ENCODE measurements around the gene CDR2.
A peak's percentile ranks its signal among the peaks of the same experiment; 100 is the strongest.
"Not testable (repeated sequence)": the region's sequence is repeated elsewhere in the genome, so short reads cannot be mapped to it uniquely, and the experiment has no call there.

The CDR2 gene

DNA sequence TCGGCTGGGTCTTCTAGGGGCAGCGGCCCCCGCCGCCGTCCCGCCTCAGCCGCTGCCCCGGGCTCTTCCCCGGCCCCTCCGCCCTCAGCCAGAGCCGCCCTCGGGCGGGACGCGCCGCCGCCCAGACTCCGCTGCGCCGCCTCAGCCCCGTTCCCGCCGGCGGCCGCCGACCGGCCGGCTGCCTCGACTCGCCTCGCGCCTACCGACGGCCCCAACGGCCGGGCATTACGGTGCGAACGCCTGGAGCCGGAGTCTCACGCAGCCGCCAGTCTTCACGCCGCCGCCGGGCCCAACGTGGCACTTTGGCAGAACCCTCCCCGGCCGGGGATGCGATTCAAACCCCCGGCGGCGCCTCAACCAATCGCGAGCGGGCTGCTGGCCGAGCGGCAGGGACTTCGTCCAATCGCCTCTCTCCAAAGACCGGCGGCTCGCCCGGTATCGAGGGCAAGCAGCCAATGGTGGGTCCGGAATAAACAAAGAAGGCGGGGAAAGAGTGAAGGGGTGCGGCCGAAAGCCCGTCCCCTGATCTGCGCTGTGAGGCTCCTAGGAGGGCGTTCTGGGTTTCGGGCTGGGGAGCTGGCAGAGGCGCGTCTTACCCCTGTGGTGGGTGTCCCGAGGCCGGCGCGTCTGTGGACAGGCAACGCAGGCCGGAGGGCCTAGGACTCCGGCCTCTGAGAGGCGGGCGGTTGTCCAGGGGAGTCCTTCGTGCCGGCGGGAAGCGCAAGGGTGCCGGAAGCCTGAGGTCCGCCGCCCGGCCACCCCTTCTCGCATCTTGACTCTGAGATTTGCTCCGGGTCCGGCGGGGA is at the start of gene CDR2:
TSS of gene CDR2 (minus strand) at position 309 of the 806 bp plus-strand sequence. CDS start 310 bp downstream, outside the sequence.
- DNase-seq = peak; percentile 93 to 98 (median 96)

DNA sequence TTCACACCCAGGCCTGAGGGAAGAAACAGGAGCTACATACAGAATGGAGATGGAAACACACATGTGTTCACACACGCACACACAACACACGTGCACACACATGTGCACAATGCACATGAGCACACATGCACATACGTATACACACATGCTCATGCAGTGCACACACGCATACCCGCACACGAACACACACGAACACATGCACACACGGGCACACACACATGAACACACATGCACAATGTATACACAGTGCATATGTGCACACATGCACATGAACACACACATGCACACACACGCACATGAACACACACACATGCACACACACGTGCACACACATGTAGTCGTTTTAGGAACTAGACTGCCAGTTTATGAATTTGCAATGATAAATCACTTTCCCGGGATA is 49.3 kb upstream of the CDR2 start:
- DNase-seq = no peak

DNA sequence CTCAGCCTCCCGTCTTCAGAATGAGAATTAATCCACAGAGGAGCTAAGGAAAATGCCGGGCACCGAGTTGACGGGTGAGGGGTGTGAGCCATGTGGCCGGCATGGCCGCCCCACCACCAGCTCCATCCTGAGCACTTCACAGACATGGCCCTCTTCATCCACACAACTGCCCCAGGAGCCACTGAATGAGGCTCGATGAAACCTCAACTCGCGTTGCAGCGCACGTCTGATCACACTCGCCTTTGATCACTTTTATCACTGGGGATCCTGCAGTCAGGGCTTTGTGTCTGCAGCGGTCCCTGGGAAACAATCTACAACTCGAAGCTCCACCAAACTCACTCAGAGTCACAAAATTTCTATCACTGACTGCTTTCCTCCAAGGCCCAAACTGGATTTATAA is 46.7 kb upstream of the CDR2 start:
- no peak for DNase-seq

DNA sequence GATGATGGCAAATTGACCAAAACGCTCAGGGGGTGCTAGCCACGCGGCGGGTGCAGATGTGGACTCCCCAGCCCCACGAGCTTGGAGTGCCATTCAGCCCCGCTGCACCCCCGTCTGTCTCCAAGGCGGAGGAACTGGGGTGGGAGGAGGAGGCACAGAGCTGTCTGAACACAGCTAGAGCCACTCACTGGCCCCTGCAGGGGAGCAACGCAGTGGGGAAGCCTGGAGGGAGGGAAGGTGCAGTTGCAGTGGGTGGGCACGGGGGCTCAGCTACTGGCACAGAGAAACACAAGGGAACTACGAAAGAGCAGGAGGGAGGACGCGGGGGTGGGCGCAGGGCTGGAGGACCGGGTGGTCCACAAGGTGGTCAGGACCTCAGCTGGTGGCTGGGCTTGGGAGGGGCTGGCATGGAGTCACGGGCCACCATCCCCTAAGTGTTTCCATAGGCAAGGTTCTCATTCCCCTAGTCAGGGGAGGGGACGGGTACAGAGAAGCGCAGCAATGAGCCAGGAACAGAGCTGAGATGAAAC is 46.3 kb upstream of the CDR2 start:
- no peak for DNase-seq

DNA sequence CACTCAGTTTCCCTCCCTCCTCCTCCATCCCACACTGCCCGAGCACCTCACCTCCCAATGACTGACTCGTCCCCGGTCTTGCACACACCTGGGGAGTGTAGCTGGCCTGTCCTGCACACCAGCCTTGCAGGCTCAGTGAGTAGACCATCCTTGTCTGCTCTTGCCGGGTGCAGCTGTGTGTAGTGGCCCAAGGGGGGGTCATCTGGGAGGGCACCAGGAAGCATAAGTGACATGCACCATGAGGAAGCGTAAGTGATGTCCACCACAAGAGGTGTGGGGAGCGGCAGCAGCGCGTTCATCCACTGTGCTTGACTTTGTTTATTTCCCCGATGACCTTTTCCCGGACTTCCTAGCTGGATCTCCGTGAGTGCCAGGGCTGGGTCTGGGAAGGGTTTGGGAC is 45.5 kb upstream of the CDR2 start:
- no peak for DNase-seq

- no peak for DNase-seq
These were observed 44.4 kb upstream of the CDR2 start for GRCh38 chr16:22418826-22419225.

DNA sequence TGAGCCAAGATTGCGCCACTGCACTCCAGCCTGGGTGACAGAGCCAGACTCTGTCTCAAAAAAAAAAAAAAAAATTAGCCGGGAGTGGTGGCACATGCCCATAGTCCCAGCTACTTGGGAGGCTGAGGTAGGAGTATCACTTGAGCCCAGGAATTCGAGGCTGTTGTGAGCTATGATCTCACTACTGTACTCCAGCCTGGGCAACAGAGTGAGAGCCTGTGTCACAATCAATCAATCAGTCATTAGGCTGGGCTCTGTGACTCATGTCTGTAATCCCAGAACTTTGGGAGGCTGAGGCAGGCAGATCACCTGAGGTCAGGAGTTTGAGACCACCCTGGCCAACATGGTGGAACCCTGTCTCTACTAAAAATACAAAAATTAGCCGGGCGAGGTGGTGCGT is 43.4 kb upstream of the CDR2 start:
- not testable (repeated sequence) for DNase-seq

GRCh38 chr16:22417019-22417418 is 42.6 kb upstream of the CDR2 start:
- no peak for DNase-seq

DNA sequence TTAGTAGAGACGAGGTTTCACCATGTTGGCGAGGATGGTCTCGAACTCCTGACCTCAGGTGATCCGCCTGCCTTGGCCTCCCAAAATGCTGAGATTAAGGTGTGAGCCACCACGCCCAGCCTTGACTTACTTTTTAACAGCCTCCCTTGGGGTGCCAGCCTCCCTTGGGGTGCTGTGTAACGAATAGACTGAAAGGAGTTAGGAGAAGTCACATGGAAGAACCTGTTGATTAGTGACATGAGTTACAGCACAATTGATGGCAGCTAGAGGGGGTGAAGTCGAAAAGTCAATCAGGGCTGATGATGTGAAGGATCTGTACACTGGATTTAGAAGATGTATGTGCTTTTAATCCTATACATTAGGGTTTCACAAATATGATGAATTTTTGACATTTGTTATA is 39.4 kb upstream of the CDR2 start:
- DNase-seq = no peak

- DNase-seq = no peak
These were observed 33.1 kb upstream of the CDR2 start for GRCh38 chr16:22407486-22407885.

DNA sequence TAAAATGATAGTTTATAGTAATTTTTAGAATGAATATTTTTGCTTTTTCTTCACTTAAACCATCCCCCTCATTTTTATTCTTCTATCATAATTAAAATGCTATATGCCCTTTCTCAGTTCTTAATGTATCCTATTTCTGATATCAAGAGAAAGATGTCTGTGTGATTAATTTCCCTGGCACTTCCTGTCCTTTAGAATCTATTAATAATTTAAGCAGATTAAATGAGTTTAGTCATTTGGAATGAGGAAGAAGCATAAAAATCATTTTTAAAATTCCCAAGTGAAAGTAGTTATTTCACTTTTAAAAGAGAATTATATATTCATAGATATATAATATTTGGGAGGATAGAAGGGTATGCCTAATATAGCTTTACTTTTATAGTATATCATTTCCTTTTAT is 27.8 kb upstream of the CDR2 start:
- DNase-seq = no peak

- no peak for DNase-seq
These were observed 26.5 kb upstream of the CDR2 start for GRCh38 chr16:22400900-22401299.

GRCh38 chr16:22397931-22398330 is 23.5 kb upstream of the CDR2 start:
- no peak for DNase-seq

DNA sequence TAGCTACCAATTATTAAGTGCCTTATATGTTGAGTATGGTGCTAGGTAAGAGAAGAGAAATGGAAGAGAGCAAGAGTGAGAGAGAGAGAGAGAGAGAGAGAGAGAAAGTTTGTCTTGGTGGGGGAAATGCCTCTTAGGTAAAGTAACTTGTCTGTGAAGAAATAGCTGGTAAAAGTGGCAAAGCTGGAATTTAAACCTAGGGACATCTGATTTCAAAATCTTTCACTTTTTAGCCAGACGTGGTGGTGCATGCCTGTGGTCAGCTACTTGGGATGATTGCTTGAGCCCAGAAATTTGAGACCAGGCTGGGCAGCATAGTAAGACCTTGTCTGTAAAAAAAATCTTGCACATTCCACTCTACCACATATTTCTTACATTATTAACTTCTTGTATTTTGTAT is 23.0 kb upstream of the CDR2 start:
- no peak for DNase-seq

DNA sequence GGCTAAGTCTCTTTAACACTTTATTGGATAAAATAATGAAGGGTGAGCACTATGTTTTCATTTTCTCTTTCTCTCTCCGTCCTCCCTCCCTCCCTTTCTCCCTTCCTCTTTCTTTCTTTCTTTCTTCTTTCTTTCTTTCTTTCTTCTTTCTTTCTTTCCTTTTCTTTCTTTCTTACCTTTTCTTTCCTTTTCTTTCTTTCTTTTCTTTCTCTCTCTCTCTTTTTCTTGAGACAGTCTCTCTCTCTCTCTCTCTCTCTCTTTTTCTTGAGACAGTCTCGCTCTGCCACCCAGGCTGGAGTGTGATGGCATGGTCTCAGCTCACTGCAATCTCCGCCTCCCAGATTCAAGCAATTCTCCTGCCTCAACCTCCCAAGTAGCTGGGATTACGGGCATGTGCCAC is 21.5 kb upstream of the CDR2 start:
- no peak for DNase-seq

DNA sequence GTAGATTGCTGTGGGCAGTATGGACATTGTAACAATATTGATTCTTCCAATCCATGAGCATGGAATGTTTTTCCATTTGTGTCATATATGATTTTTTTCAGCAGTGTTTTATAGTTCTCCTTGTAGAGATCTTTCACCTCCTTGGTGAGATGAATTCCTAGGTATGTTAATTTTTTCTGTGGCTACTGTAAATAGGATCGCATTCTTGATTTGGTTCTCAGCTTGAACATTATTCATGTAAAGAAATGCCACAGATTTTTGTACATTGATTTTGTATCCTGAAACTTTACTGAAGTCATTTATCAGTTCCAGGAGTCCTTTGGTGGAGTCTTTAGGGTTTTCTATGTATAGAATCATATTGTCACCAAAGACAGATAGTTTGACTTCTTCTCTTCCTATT is 19.7 kb upstream of the CDR2 start:
- DNase-seq = no peak

- peak; percentile 9 to 89 (median 55) for DNase-seq
These were observed 13.8 kb upstream of the CDR2 start for GRCh38 chr16:22388101-22388644.

- no peak for DNase-seq
These were observed 12.6 kb upstream of the CDR2 start for GRCh38 chr16:22386976-22387375.

DNA sequence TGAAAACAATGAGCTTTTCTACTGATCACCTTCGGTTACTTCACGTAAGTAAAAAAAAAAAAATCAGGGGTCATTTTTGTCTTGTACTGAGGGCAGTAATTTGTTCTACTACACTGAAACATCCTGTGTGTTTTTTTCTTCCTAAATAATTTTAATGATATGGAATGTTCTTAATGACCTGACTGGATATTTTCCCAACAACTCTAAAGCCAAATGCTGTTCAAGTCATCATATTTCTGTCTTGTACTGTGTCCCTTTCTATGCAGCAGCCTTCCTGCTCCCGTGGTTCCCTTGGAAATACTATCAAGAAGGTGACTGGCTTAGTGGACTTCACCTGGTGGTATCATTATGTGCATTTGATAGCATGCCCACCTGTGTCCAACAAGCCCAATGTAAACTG is 10.8 kb upstream of the CDR2 start:
- DNase-seq = no peak

DNA sequence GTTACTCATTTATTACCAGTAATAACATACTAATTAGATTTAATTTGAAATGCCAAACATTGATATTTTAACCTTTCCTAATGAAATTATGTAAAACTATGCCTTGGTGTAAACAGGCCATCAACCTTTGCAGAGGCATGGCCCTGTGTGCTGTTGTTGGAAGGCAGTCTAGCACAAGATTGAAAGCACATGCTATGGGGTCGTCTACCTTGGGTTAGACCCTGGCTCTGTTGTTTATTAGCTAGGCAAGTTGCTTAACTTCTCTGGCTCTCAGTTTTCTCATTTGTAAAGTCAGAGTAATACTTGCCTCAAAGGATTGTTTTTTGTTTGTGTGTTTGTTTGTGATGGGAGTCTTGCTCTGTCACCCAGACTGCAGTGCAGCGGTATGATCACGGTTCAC is 9.4 kb upstream of the CDR2 start:
- DNase-seq = no peak

DNA sequence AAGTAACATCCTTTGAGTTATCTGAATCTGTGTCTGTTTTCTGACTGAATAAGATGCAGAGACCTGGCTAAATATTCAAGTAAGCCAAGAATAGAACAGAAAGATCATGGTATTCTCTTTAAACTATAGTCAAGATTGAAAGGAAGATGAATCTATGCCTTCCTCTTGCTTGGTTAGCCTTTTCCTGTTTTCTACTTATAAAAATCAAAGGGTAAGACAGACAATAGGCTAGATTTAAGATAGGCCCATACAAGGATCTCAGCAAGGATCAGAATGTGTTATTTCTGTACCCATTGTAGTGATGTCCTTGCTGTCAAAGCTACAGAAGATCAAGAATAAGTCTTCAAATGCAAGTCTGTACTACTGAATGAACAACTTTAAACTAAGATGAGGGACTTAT is 7.0 kb upstream of the CDR2 start:
- DNase-seq = no peak

DNA sequence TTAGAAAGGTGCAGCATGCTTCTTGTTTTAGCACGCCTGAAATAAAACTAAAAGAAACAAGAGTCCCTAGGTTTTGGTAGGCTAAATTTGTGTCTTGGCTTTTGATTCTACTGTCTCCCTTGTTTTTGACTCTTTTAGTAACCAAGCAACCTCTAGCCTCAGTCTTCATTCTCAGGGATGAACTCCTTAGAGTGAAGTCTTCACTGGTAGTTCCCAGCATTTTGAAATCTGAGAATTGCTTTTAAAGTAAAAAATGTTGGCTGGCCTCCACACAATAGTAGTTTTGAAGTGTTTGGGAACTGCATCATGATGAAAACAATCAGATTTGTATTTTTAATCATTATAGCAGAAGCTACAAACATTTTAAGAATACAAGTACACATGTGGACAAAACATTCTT is 6.1 kb upstream of the CDR2 start:
- DNase-seq = no peak

- DNase-seq = no peak
These were observed 5.2 kb upstream of the CDR2 start for GRCh38 chr16:22379656-22380055.

GRCh38 chr16:22375963-22376640 is 1.7 kb upstream of the CDR2 start:
- DNase-seq = no peak

All from NCI-H1417 (cell line).